IMR-90 (cell line): ENCODE measurements around the gene PDE6H. TPM values are rescaled to one million over a fixed set of nuclear protein-coding genes. Genes with fewer than 3 reads are reported as not detected.

ENCODE experiments used
- ATAC-seq: fragments of 200-7000 bp; cut with Tn5 transposase; 2 replicates; pipeline ENCODE4 v1.9.1; 2020; ENCODE audit warnings: low read depth, mild to moderate bottlenecking, moderate library complexity
- BruUV-seq: library from RNA; stranded (reverse); fragments of 400-500 nt; replicated peaks from 2 replicates; lab custom pipeline; 2021; lab: Mats Ljungman, UMichigan
- CTCF ChIA-PET: fragments of 300-600 bp; formaldehyde crosslinking; extraction: SDS; loops from one replicate; lab custom pipeline; 2021; ENCODE audit warnings: antibody characterized with exemption; lab: Yijun Ruan, JAX
- POLR2A ChIA-PET: fragments of 300-600 bp; sonication (Branson Sonifier 250); formaldehyde crosslinking; loops from one replicate; lab custom pipeline; 2022; ENCODE audit warnings: antibody characterized with exemption; ENCODE audit not compliant: unreplicated experiment; lab: Charles Lee
- DNase-seq: peaks from one replicate; pipeline ENCODE4 v3.0.0; 2013
- H2AFZ ChIP-seq: replicated peaks from 2 replicates; pipeline ENCODE3; 2013; ENCODE audit warnings: low read length, mild to moderate bottlenecking; ENCODE audit not compliant: poor library complexity
- H2AK5ac ChIP-seq: 2 replicates; pipeline ENCODE4 v1.6.1; 2013; ENCODE audit warnings: low read depth, low read length, inconsistent platforms
- H2AK9ac ChIP-seq: replicated peaks from 2 replicates; pipeline ENCODE3; 2013; ENCODE audit warnings: mild to moderate bottlenecking, low read depth, low read length, moderate library complexity; ENCODE audit not compliant: poor library complexity
- H2BK120ac ChIP-seq: 2 replicates; pipeline ENCODE4 v1.6.1; 2013; ENCODE audit warnings: low read depth, low read length, inconsistent platforms
- H2BK15ac ChIP-seq: 3 replicates; pipeline ENCODE4 v1.6.1; 2013; ENCODE audit warnings: low read depth, low read length, inconsistent platforms
- H2BK20ac ChIP-seq: 2 replicates; pipeline ENCODE4 v1.6.1; 2013; ENCODE audit warnings: low read depth, mild to moderate bottlenecking, inconsistent platforms, low read length, moderate library complexity
- H2BK5ac ChIP-seq: 2 replicates; pipeline ENCODE4 v1.6.1; 2013; ENCODE audit warnings: mild to moderate bottlenecking, low read depth, low read length, inconsistent platforms; ENCODE audit not compliant: poor library complexity, severe bottlenecking
- H3K14ac ChIP-seq: replicated peaks from 2 replicates; pipeline ENCODE4 v1.6.1; 2013; ENCODE audit warnings: low read depth, low read length, inconsistent platforms
- H3K18ac ChIP-seq: 2 replicates; pipeline ENCODE4 v1.6.1; 2013; ENCODE audit warnings: low read depth, low read length, control low read depth
- H3K23ac ChIP-seq: 2 replicates; pipeline ENCODE4 v1.6.1; 2013; ENCODE audit warnings: low read depth, low read length, inconsistent platforms
- H3K27ac ChIP-seq: 2 replicates; pipeline ENCODE4 v1.5.1; 2013; ENCODE audit warnings: mild to moderate bottlenecking, control low read depth, low read length; ENCODE audit not compliant: insufficient read depth
- H3K27me3 ChIP-seq: 2 replicates; pipeline ENCODE4 v1.6.1; 2013; ENCODE audit warnings: low read length; ENCODE audit not compliant: control insufficient read depth, insufficient read depth
- H3K36me3 ChIP-seq: 2 replicates; pipeline ENCODE4 v1.6.1; 2013; ENCODE audit warnings: low read length, mixed read lengths; ENCODE audit not compliant: control insufficient read depth, insufficient read depth
- H3K4ac ChIP-seq: 2 replicates; pipeline ENCODE4 v1.6.1; 2013; ENCODE audit warnings: low read depth, low read length, inconsistent platforms
- H3K4me1 ChIP-seq: 2 replicates; pipeline ENCODE4 v1.6.1; 2013; ENCODE audit warnings: low read length, mixed read lengths; ENCODE audit not compliant: control insufficient read depth, insufficient read depth
- H3K4me2 ChIP-seq: 2 replicates; pipeline ENCODE4 v1.6.1; 2013; ENCODE audit warnings: low read depth, mild to moderate bottlenecking, control low read depth, low read length, moderate library complexity
- H3K4me3 ChIP-seq: 2 replicates; pipeline ENCODE4 v1.5.1; 2013; ENCODE audit warnings: low read depth, mild to moderate bottlenecking, control low read depth, low read length, moderate library complexity; ENCODE audit not compliant: insufficient read depth
- H3K56ac ChIP-seq: 2 replicates; pipeline ENCODE4 v1.6.1; 2013; ENCODE audit warnings: low read length, inconsistent platforms; ENCODE audit not compliant: insufficient read depth; ENCODE audit errors: extremely low read depth
- H3K79me1 ChIP-seq, 2 experiments: 2 replicates each; pipeline ENCODE4 v1.6.1; 2013; ENCODE audit warnings: low read length in 2 of 2, inconsistent platforms in 1 of 2, low read depth in 1 of 2
- H3K9ac ChIP-seq: 2 replicates; pipeline ENCODE4 v1.6.1; 2013; ENCODE audit warnings: low read depth, low read length, control low read depth
- H3K9me1 ChIP-seq: 2 replicates; pipeline ENCODE4 v1.6.1; 2013; ENCODE audit warnings: low read length, inconsistent platforms; ENCODE audit not compliant: insufficient read depth
- H3K9me3 ChIP-seq: 2 replicates; pipeline ENCODE4 v1.6.1; 2013; ENCODE audit warnings: low read length; ENCODE audit not compliant: control insufficient read depth, insufficient read depth
- H4K20me1 ChIP-seq: 2 replicates; pipeline ENCODE4 v1.6.1; 2013; ENCODE audit warnings: low read length, inconsistent platforms; ENCODE audit not compliant: insufficient read depth
- H4K5ac ChIP-seq: 2 replicates; pipeline ENCODE4 v1.6.1; 2013; ENCODE audit warnings: mild to moderate bottlenecking, low read depth, low read length, control low read depth
- H4K8ac ChIP-seq, 2 experiments: 2 replicates each; pipeline ENCODE4 v1.6.1; 2013; ENCODE audit warnings: low read depth in 2 of 2, low read length in 2 of 2, control low read depth in 1 of 2, inconsistent platforms in 1 of 2
- H4K91ac ChIP-seq: 2 replicates; pipeline ENCODE4 v1.6.1; 2013; ENCODE audit warnings: low read depth, low read length, inconsistent platforms; ENCODE audit not compliant: insufficient read depth
- BHLHE40 ChIP-seq: fragments of 150-350 bp; IDR thresholded peaks from 2 replicates; pipeline ENCODE4 v1.6.1; 2016; ENCODE audit warnings: mild to moderate bottlenecking, low read depth, low read length
- CHD1 ChIP-seq: IDR thresholded peaks from 2 replicates; pipeline ENCODE4 v1.6.1; 2012; ENCODE audit warnings: low read depth, low read length, improper control_type of control experiment
- ELK1 ChIP-seq: fragments of 150-350 bp; IDR thresholded peaks from 2 replicates; pipeline ENCODE4 v1.6.1; 2016; ENCODE audit warnings: low read depth, mild to moderate bottlenecking, low read length, moderate library complexity, borderline replicate concordance
- FOS ChIP-seq: fragments of 150-350 bp; IDR thresholded peaks from 2 replicates; pipeline ENCODE4 v1.6.1; 2016; ENCODE audit warnings: low read depth, low read length
- MAFK ChIP-seq: IDR thresholded peaks from 2 replicates; pipeline ENCODE4 v1.6.1; 2012; ENCODE audit warnings: low read depth, low read length, improper control_type of control experiment
- MAZ ChIP-seq: IDR thresholded peaks from 2 replicates; pipeline ENCODE4 v1.6.1; 2012; ENCODE audit warnings: low read depth, mild to moderate bottlenecking, low read length, improper control_type of control experiment, moderate library complexity, borderline replicate concordance
- MXI1 ChIP-seq: IDR thresholded peaks from 2 replicates; pipeline ENCODE4 v1.6.1; 2012; ENCODE audit warnings: low read depth, mild to moderate bottlenecking, low read length, moderate library complexity, borderline replicate concordance
- NFE2L2 ChIP-seq: fragments of 150-350 bp; IDR thresholded peaks from 2 replicates; pipeline ENCODE4 v1.6.1; 2016; ENCODE audit warnings: low read depth, mild to moderate bottlenecking, low read length
- POLR2A ChIP-seq: IDR thresholded peaks from 2 replicates; pipeline ENCODE4 v1.6.1; 2012; ENCODE audit warnings: mild to moderate bottlenecking, low read depth, low read length
- RAD21 ChIP-seq: IDR thresholded peaks from 2 replicates; pipeline ENCODE4 v1.6.1; 2012; ENCODE audit warnings: low read length, improper control_type of control experiment
- RCOR1 ChIP-seq: IDR thresholded peaks from 2 replicates; pipeline ENCODE4 v1.6.1; 2012; ENCODE audit warnings: mild to moderate bottlenecking, low read length, improper control_type of control experiment; ENCODE audit not compliant: insufficient replicate concordance
- RFX5 ChIP-seq: IDR thresholded peaks from 2 replicates; pipeline ENCODE4 v1.8.0; 2012; ENCODE audit warnings: low read depth, mild to moderate bottlenecking, low read length, moderate library complexity
- SMC3 ChIP-seq: fragments of 150-350 bp; IDR thresholded peaks from 2 replicates; pipeline ENCODE4 v1.6.1; 2016; ENCODE audit warnings: low read depth, mild to moderate bottlenecking, antibody characterized with exemption, low read length, moderate library complexity
- WGBS, 2 experiments: methylation state at CpG; one replicate each; pipeline versions ENCODE4 v1.1.5 to v1.1.7; 2013; ENCODE audit warnings: missing lambda C conversion rate in 2 of 2; ENCODE audit not compliant: insufficient read length in 1 of 2; ENCODE audit errors: extremely low coverage in 2 of 2; 5-methylcytosine and 5-hydroxymethylcytosine counted together
- dilution Hi-C: fragments of 300-500 bp; cut with HindIII; formaldehyde crosslinking; loops from one replicate; pipeline ENCODE4 v1.14.3; 2018; ENCODE audit warnings: low sequenced_read_pairs; ENCODE audit not compliant: unreplicated experiment
- in situ Hi-C: fragments of 300-500 bp; cut with MboI; formaldehyde crosslinking; loops from 3 replicates; pipeline ENCODE4 v1.14.3; 2019; ENCODE audit warnings: low sequenced_read_pairs, inconsistent platforms, mixed read lengths
- intact Hi-C: fragments of 100-400 bp; cut with micrococcal nuclease; formaldehyde crosslinking; loops from 2 replicates; pipeline ENCODE4 v1.10.0; 2022
- polyA plus RNA-seq, 3 experiments: library from polyadenylated mRNA; depleted of rRNA; stranded (reverse); fragments of >200 nt; gene quantifications; 2 replicates each; pipeline ENCODE4 v1.2.3, GENCODE V29; 2012; ENCODE audit warnings: low replicate concordance in 1 of 3
- total RNA-seq: library from RNA; depleted of rRNA; stranded (reverse); fragments of >200 nt; gene quantifications from 2 replicates; pipeline ENCODE4 v1.2.3, GENCODE V29; 2012
- TF ChIP-seq, protein P1 (sequence below): fragments of 150-350 bp; IDR thresholded peaks from 2 replicates; pipeline ENCODE4 v1.6.1; 2017; ENCODE audit warnings: mild to moderate bottlenecking, antibody characterized with exemption, low read length, low read depth

Gene PDE6H
- total and polyA plus RNA-seq, 2 of the 4 experiments (the other 2 are of a cell fraction) = not detected

GRCh38 chr12:14936224-14936861 is 36.5 kb upstream of the PDE6H start:
- no TSS peak for BruUV-seq
- CTCF ChIA-PET = interaction anchor here (1.0 to 1.1 kb wide), 2 partner anchors 59 to 88 kb away, joined by 3 read pairs; no protein-coding TSS in a partner anchor
- intact Hi-C loops = no loop called here

More at GRCh38 chr12:14936224-14936861, 36.5 kb upstream of the PDE6H start:
- Histone ChIP-seq H2AFZ (no peak overlapping the region), H3K4me3 (no peak overlapping the region), H4K5ac (no peak overlapping the region), H2AK5ac (no peak overlapping the region), H3K9ac (no peak overlapping the region), H3K18ac (no peak overlapping the region), H3K4ac (no peak overlapping the region), H3K56ac (no peak overlapping the region), H3K79me1 (no peaks in the 10 kb centered on the region), H3K9me3 (no peaks in the 10 kb centered on the region), H3K27me3 (no peaks in the 10 kb centered on the region), H2AK9ac (no peak overlapping the region), H2BK15ac (no peak overlapping the region), H2BK20ac (no peak overlapping the region), H3K4me2 (no peak overlapping the region), H4K20me1 (no peaks in the 10 kb centered on the region), H2BK120ac (no peak overlapping the region), H3K14ac (no peak overlapping the region), H3K9me1 (no peaks in the 10 kb centered on the region; the same call in 1 of the 2 replicates), H3K36me3 (no peaks in the 10 kb centered on the region), H4K91ac (no peak overlapping the region), H2BK5ac (no peak overlapping the region), H3K23ac (no peak overlapping the region), H4K8ac (no peak overlapping the region), H3K27ac (no peak overlapping the region), H3K4me1 (peaks cover 3% of the 10 kb centered on the region; the same call in 1 of the 2 replicates)
- in situ Hi-C loops (no loop called here), dilution Hi-C loops (no loop called here)
- DNase-seq = no peak
- POLR2A ChIA-PET = no interaction called here
- ATAC-seq = no peak
- TF ChIP-seq FOS (no peak), POLR2A (no peak), RFX5 (no peak), ELK1 (no peak), RCOR1 (no peak), RAD21 (no peak), BHLHE40 (no peak), MAFK (no peak), MXI1 (no peak), NFE2L2 (no peak), CHD1 (no peak), MAZ (no peak), SMC3 (no peak)
- TF ChIP-seq, protein P1, sequence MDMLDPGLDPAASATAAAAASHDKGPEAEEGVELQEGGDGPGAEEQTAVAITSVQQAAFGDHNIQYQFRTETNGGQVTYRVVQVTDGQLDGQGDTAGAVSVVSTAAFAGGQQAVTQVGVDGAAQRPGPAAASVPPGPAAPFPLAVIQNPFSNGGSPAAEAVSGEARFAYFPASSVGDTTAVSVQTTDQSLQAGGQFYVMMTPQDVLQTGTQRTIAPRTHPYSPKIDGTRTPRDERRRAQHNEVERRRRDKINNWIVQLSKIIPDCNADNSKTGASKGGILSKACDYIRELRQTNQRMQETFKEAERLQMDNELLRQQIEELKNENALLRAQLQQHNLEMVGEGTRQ = no peak
- no CpG with 5 or more reads among the region's 6 CpGs for WGBS, 2 experiments
